MCF 10A (cell line): Measurements from ENCODE around the gene MTSS2. TPM values are rescaled to one million over a fixed set of nuclear protein-coding genes. Genes with fewer than 3 reads are reported as not detected.

Experiments used
- BruUV-seq: library from RNA; stranded (reverse); fragments of 400-500 nt; replicated peaks from 2 replicates; lab custom pipeline; 2021; lab: Mats Ljungman, UMichigan
- CTCF ChIA-PET: fragments of 300-600 bp; sonication (Branson Sonifier 250); formaldehyde crosslinking; extraction: SDS; loops from one replicate; lab custom pipeline; 2021; ENCODE audit warnings: antibody characterized with exemption, inconsistent platforms; lab: Yijun Ruan, JAX
- POLR2A ChIA-PET: fragments of 300-600, 350-650 bp; sonication (Branson Sonifier 250); formaldehyde crosslinking; extraction: SDS; loops from one replicate; lab custom pipeline; 2020; ENCODE audit warnings: antibody characterized with exemption, inconsistent platforms; lab: Yijun Ruan, JAX
- DNase-seq: peaks from one replicate; pipeline ENCODE4 v3.0.0-alpha.2; 2018; ENCODE audit not compliant: unreplicated experiment
- H3K27ac Mint-ChIP-seq: one replicate; pipeline ENCODE4 v1.8.0; 2022; ENCODE audit warnings: mild to moderate bottlenecking, low read depth, mixed read lengths; ENCODE audit not compliant: unreplicated experiment
- H3K27me3 Mint-ChIP-seq: one replicate; pipeline ENCODE4 v1.8.0; 2022; ENCODE audit warnings: mixed read lengths; ENCODE audit not compliant: insufficient read depth, unreplicated experiment
- H3K36me3 Mint-ChIP-seq: one replicate; pipeline ENCODE4 v1.8.0; 2022; ENCODE audit warnings: mild to moderate bottlenecking, moderate library complexity, mixed read lengths; ENCODE audit not compliant: insufficient read depth, unreplicated experiment
- H3K4me1 Mint-ChIP-seq: one replicate; pipeline ENCODE4 v1.8.0; 2022; ENCODE audit warnings: mixed read lengths; ENCODE audit not compliant: insufficient read depth, unreplicated experiment
- H3K4me3 Mint-ChIP-seq: one replicate; pipeline ENCODE4 v1.8.0; 2022; ENCODE audit warnings: mild to moderate bottlenecking, moderate library complexity, mixed read lengths; ENCODE audit not compliant: unreplicated experiment
- H3K9me3 Mint-ChIP-seq: one replicate; pipeline ENCODE4 v1.8.0; 2022; ENCODE audit warnings: mixed read lengths; ENCODE audit not compliant: unreplicated experiment
- intact Hi-C: fragments of 100-400 bp; cut with micrococcal nuclease; formaldehyde crosslinking; loops from 2 replicates; pipeline ENCODE4 v1.14.1; 2022
- total RNA-seq: library from RNA; stranded (reverse); gene quantifications from 2 replicates; pipeline ENCODE4 v1.2.3, GENCODE V29; 2022
- TF ChIP-seq, protein P1 (sequence below): fragments of 200-600 bp; IDR thresholded peaks from one replicate; pipeline ENCODE4 v1.8.0; 2022; ENCODE audit warnings: antibody characterized with exemption, mild to moderate bottlenecking; ENCODE audit not compliant: unreplicated experiment

The MTSS2 gene
- total RNA-seq, 1 experiment from 2014 or later: 75.8 TPM

DNA sequence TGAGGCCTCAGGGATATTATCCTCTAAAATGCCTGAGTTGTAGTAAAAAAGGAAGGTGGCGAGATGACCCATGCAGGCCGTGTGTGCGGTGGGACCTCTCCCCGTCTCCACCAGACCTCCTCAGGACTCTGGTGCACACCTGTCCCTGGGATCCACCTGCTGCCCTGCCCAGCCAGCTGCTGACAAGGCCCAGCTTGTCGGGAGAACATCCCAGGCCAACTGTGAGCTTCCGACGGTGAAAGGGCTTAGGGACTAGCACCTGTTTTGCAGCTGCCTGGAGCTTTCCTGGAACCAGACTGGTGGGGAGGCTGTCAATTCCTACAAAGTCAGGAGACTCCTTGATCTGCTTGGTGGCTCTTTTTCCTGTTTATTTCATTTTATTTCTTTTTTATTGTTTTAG lies 27.9 kb downstream of the MTSS2 start:
- intact Hi-C loops: no loop called here
- no peaks in the 10 kb centered on the region for H3K9me3 Mint-ChIP-seq
- CTCF ChIA-PET: interaction anchor here (0.8 to 3.4 kb wide), 3 partner anchors 9 to 327 kb away, joined by 3 to 18 read pairs (median 4); no protein-coding TSS in a partner anchor

DNA sequence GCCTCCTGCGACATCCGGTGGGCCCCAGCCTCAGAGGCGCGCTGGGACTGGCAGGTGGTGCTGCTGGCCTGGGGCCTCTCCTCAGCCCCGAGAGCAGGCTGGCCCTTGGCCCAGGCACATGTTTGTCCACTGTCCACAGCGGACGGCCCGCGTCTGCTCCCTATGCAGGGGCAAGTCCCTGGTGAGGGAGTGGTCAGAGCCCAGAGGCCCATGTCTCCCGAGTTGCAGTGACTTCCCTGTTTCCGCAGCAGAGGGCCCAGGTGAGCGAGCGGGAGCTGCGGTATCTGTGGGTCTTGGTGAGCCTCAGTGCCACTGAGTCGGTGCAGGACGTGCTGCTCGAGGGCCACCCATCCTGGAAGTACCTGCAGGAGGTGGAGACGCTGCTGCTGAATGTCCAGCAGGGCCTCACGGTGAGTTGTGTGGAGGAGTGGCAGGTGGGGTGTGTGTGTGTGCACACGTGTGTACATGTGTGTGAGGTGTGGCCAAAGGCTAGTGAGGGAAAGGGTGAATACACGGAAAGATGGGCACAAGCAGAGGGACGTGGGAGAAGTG lies 29.1 kb downstream of the MTSS2 start:
- CTCF ChIA-PET: interaction anchor here (0.6 to 3.4 kb wide), 2 partner anchors 114 to 951 kb away, joined by 4 to 18 read pairs; no protein-coding TSS in a partner anchor
- BruUV-seq: no TSS peak
- intact Hi-C loops: no loop called here

More for the DNA sequence above, 27.9 kb downstream of the MTSS2 start:
- Mint-ChIP-seq H3K27ac (no peak overlapping the region), H3K27me3 (no peaks in the 10 kb centered on the region), H3K36me3 (peaks cover 23% of the 10 kb centered on the region), H3K4me3 (no peak overlapping the region), H3K4me1 (peaks cover 6% of the 10 kb centered on the region)
- DNase-seq: no peak
- TF ChIP-seq, protein P1, sequence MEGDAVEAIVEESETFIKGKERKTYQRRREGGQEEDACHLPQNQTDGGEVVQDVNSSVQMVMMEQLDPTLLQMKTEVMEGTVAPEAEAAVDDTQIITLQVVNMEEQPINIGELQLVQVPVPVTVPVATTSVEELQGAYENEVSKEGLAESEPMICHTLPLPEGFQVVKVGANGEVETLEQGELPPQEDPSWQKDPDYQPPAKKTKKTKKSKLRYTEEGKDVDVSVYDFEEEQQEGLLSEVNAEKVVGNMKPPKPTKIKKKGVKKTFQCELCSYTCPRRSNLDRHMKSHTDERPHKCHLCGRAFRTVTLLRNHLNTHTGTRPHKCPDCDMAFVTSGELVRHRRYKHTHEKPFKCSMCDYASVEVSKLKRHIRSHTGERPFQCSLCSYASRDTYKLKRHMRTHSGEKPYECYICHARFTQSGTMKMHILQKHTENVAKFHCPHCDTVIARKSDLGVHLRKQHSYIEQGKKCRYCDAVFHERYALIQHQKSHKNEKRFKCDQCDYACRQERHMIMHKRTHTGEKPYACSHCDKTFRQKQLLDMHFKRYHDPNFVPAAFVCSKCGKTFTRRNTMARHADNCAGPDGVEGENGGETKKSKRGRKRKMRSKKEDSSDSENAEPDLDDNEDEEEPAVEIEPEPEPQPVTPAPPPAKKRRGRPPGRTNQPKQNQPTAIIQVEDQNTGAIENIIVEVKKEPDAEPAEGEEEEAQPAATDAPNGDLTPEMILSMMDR: no peak
- no TSS peak for BruUV-seq
- POLR2A ChIA-PET: no interaction called here

DNA sequence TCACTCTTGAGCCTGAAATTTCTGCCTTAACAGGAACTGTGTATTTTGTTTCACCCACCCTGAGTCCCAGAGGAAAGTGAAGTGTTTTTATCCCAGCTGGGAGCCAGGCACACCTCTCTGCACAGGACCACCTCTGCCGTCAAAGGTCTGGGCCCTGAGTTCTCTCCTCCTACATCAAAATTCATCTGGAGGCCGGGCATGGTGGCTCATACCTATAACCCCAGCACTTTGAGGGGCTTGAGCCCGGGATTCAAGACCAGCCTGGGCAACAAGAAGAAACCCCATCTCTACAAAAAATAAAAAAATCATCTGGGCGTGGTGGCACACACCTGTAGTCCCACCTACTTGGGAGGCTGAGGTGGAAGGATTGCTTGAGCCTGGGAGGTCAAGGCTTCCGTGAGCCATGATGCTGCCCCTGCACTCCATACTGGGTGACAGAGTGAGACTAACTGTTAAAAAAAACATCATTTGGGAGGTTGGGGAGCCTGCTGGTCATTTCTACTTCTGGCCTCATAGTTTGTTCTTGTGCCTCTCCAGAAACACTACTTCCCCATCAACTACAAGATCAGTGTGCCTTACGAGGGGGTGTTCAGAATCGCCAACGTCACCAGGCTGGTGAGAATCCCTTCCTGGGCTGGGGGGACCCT lies 29.7 kb downstream of the MTSS2 start:
- TF ChIP-seq, protein P1: no peak
- H3K9me3 Mint-ChIP-seq: no peaks in the 10 kb centered on the region
- H3K36me3 Mint-ChIP-seq: peaks cover 5% of the 10 kb centered on the region
- H3K4me1 Mint-ChIP-seq: peaks cover 10% of the 10 kb centered on the region
- ChIA-PET CTCF (interaction anchor here (0.7 to 4.0 kb wide), 6 partner anchors 12 to 286 kb away, joined by 3 to 61 read pairs (median 6); no protein-coding TSS in a partner anchor), POLR2A (interaction anchor here (0.6 kb wide), 1 partner anchor 706 kb away, joined by 3 read pairs; no protein-coding TSS in a partner anchor)
- H3K27me3 Mint-ChIP-seq: no peaks in the 10 kb centered on the region
- no TSS peak for BruUV-seq
- H3K27ac Mint-ChIP-seq: no peak overlapping the region
- DNase-seq: no peak
- intact Hi-C loops: no loop called here
- no peak overlapping the region for H3K4me3 Mint-ChIP-seq

More for the DNA sequence above, 29.1 kb downstream of the MTSS2 start:
- peaks cover 6% of the 10 kb centered on the region for H3K4me1 Mint-ChIP-seq
- H3K27ac Mint-ChIP-seq: no peak overlapping the region
- DNase-seq: no peak
- H3K4me3 Mint-ChIP-seq: no peak overlapping the region
- H3K9me3 Mint-ChIP-seq: no peaks in the 10 kb centered on the region
- POLR2A ChIA-PET: interaction anchor here (0.6 kb wide), 1 partner anchor 705 kb away, joined by 3 read pairs; no protein-coding TSS in a partner anchor
- peaks cover 11% of the 10 kb centered on the region for H3K36me3 Mint-ChIP-seq
- H3K27me3 Mint-ChIP-seq: no peaks in the 10 kb centered on the region
- TF ChIP-seq, protein P1: no peak
